GM12891 (cell line): ENCODE results near the gene TMEM245.

Source experiments
- PAX5 ChIP-seq: IDR thresholded peaks from 2 replicates; pipeline ENCODE4 v1.6.1; 2011; ENCODE audit warnings: low read length, moderate library complexity, mild to moderate bottlenecking; ENCODE audit not compliant: insufficient read depth, severe bottlenecking
- POLR2A ChIP-seq: IDR thresholded peaks from 2 replicates; pipeline ENCODE4 v1.6.1; 2011; ENCODE audit warnings: low read depth, low read length, control low read depth
- POLR2AphosphoS5 ChIP-seq: IDR thresholded peaks from 2 replicates; pipeline ENCODE4 v1.6.1; 2011; ENCODE audit warnings: low read depth, low read length, control low read depth
- SPI1 ChIP-seq: IDR thresholded peaks from 2 replicates; pipeline ENCODE4 v1.6.1; 2011; ENCODE audit warnings: low read depth, low read length, control low read depth
- TAF1 ChIP-seq: IDR thresholded peaks from 2 replicates; pipeline ENCODE4 v1.6.1; 2011; ENCODE audit warnings: low read depth, low read length, control low read depth

GRCh38 chr9:109043578-109043977 is 76.2 kb downstream of the TMEM245 start:
- no peak for TF ChIP-seq TAF1
- TF ChIP-seq POLR2AphosphoS5: no peak
- no peak for TF ChIP-seq POLR2A
- no peak for TF ChIP-seq SPI1
- no peak for TF ChIP-seq PAX5
